ENCODE results near the gene CAPN12. TPM values are rescaled to one million over a fixed set of nuclear protein-coding genes. Genes with fewer than 3 reads are reported as not detected.

Gene CAPN12
- total and polyA plus RNA-seq, 10 of the 15 experiments (the other 5 are each of a cell fraction or from before 2014, with no cell fraction given) = 0.64 to 4.6 (median 2.0) TPM

DNA sequence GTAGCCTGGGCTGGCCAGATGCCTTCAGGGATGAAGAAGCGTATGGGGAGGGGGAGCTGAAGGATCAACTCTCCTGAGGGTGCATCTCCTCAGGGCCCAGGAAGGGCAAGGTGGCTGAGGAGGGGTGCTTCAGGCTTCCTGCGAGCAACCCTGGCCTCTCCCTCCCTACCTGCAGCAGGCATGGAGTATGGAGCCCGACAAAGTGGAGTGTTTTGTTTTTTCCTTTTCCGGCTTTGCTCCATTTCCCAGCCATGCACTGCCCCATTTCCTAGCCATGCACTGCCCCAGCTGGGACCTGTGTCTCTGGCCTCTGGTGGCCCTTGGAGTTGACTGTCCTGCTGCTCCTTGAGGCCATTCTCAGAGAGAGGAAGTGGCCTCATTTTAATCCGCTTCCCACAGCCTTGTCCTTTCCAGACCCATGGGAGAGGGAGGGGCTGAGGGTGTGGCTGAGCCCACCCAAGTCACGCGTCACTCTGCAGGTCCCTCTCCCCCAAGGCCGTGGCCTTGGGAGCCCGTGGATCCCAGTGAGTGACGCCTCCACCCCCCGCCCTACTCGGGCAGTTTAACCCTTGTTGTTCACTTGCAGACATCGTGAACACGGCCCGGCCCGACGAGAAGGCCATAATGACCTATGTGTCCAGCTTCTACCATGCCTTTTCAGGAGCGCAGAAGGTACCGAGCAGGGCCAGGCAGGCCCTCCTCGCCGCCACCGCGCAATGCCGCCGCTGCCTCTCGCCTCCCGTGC, 34.4 kb downstream of the CAPN12 start:
- H3K36me3 ChIP-seq (ENCODE audit: control insufficient read depth in 2 of 2, insufficient read depth in 2 of 2, low read length in 1 of 2) = peaks cover 33 to 57% of the 10 kb centered on the region in 2 experiments
- no peaks in the 10 kb centered on the region for H3K9me3 ChIP-seq (replicated peaks; ENCODE audit: control insufficient read depth, insufficient read depth, low read length)
- CTCF ChIA-PET = interaction anchor here (1.1 kb wide), 1 partner anchor 74 kb away, joined by 3 read pairs; no protein-coding TSS in a partner anchor
- no peak for TF ChIP-seq CBX3 (IDR thresholded peaks at IDR 0.05; ENCODE audit: borderline replicate concordance, low read depth)
- TF ChIP-seq RBBP5 (conservative IDR thresholded peaks at IDR 0.05) = no peak
- no peak for DNase-seq (ENCODE audit: low read depth, low spot score)
- no peak overlapping the region for H3K27ac ChIP-seq (ENCODE audit: control insufficient read depth, insufficient read depth)
- RAD21 ChIA-PET (ENCODE audit: unreplicated experiment) = no interaction called here
- no peaks in the 10 kb centered on the region for H4K20me1 ChIP-seq (ENCODE audit: control insufficient read depth, insufficient read depth)
- H3K4me1 ChIP-seq (ENCODE audit: control insufficient read depth, insufficient read depth, low read length) = no peaks in the 10 kb centered on the region
- FAIRE-seq = no peak
- no peaks in the 10 kb centered on the region for H3K79me2 ChIP-seq (ENCODE audit: control insufficient read depth, insufficient read depth, low read length)
- H3K4me2 ChIP-seq (ENCODE audit: control insufficient read depth, insufficient read depth) = no peak overlapping the region
- no peaks in the 10 kb centered on the region for H3K27me3 ChIP-seq (replicated peaks in 1 of 2; ENCODE audit: control insufficient read depth in 2 of 2, insufficient read depth in 2 of 2, low read length in 1 of 2)
- in situ Hi-C loops (cut with MboI) = no loop called here
- POLR2A ChIA-PET = no interaction called here
- intact Hi-C loops (cut with micrococcal nuclease; ENCODE audit: unreplicated experiment) = no loop called here
- BruUV-seq (replicated peaks) = no TSS peak
- H3K4me3 ChIP-seq = no peak overlapping the region
- H2AFZ ChIP-seq (ENCODE audit: control insufficient read depth, low read depth, low read length) = no peak overlapping the region
- SMC1A ChIA-PET (ENCODE audit: uncharacterized antibody, unreplicated experiment) = no interaction called here
- ATAC-seq = no peak
- 96% methylated on average over 27 of the region's 27 CpGs for WGBS (ENCODE audit: insufficient coverage, insufficient replicate concordance, low lambda C conversion rate, missing lambda C conversion rate)
- no peak overlapping the region for H3K9ac ChIP-seq (ENCODE audit: control insufficient read depth, insufficient read depth, low read length)

GRCh38 chr19:38709119-38709518, 35.2 kb downstream of the CAPN12 start:
- Histone ChIP-seq H2AFZ (ENCODE audit: control insufficient read depth, low read depth, low read length) (no peak overlapping the region), H3K36me3 (ENCODE audit: control insufficient read depth in 2 of 2, insufficient read depth in 2 of 2, low read length in 1 of 2) (peaks cover 27 to 54% of the 10 kb centered on the region in 2 experiments), H3K9ac (ENCODE audit: control insufficient read depth, insufficient read depth, low read length) (no peak overlapping the region), H3K9me3 (replicated peaks; ENCODE audit: control insufficient read depth, insufficient read depth, low read length) (no peaks in the 10 kb centered on the region), H3K27ac (ENCODE audit: control insufficient read depth, insufficient read depth) (no peak overlapping the region), H3K4me2 (ENCODE audit: control insufficient read depth, insufficient read depth) (no peak overlapping the region), H3K4me1 (ENCODE audit: control insufficient read depth, insufficient read depth, low read length) (no peaks in the 10 kb centered on the region), H3K79me2 (ENCODE audit: control insufficient read depth, insufficient read depth, low read length) (no peaks in the 10 kb centered on the region), H3K27me3 (replicated peaks in 1 of 2; ENCODE audit: control insufficient read depth in 2 of 2, insufficient read depth in 2 of 2, low read length in 1 of 2) (no peaks in the 10 kb centered on the region), H4K20me1 (ENCODE audit: control insufficient read depth, insufficient read depth) (no peaks in the 10 kb centered on the region), H3K4me3 (no peak overlapping the region)
- RAD21 ChIA-PET (ENCODE audit: unreplicated experiment) = no interaction called here
- in situ Hi-C loops (cut with MboI) (no loop called here), intact Hi-C loops (cut with micrococcal nuclease; ENCODE audit: unreplicated experiment) (no loop called here)
- FAIRE-seq (no peak), ATAC-seq (no peak), DNase-seq (ENCODE audit: low read depth, low spot score) (no peak)
- POLR2A ChIA-PET = no interaction called here
- TF ChIP-seq BMI1 (IDR thresholded peaks at IDR 0.05; ENCODE audit: borderline replicate concordance) (no peak), SMARCA5 (IDR thresholded peaks at IDR 0.05) (no peak), RCOR1 (conservative IDR thresholded peaks at IDR 0.05; ENCODE audit: low read depth, low read length) (no peak)
- SMC1A ChIA-PET (ENCODE audit: uncharacterized antibody, unreplicated experiment) = no interaction called here
- CTCF ChIA-PET = interaction anchor here (0.5 kb wide), 1 partner anchor 206 kb away, joined by 3 read pairs; no protein-coding TSS in a partner anchor
- WGBS (ENCODE audit: insufficient coverage, insufficient replicate concordance, low lambda C conversion rate, missing lambda C conversion rate) = 86% methylated on average over 8 of the region's 10 CpGs
- BruUV-seq (replicated peaks) = no TSS peak

Measured in GM12878 (cell line).